Upper lobe of left lung (tissue), 6 donors: ENCODE results near the gene DCTPP1. TPM values are rescaled to one million over a fixed set of nuclear protein-coding genes. Genes with fewer than 3 reads are reported as not detected.

ENCODE experiments used
- ATAC-seq, 2 donors: fragments of 200-7000 bp; cut with Tn5 transposase; one replicate each; pipeline ENCODE4 v1.9.1; 2022; ENCODE audit warnings: mild to moderate bottlenecking in 2 of 2, moderate library complexity in 2 of 2; ENCODE audit not compliant: low FRiP score in 2 of 2
- DNase-seq, 2 donors: peaks; one replicate each; pipeline ENCODE4 v3.0.0-alpha.2; 2019 to 2020
- H3K27ac ChIP-seq, 4 donors: fragments of 200-600 bp; sonication (generic); one replicate each; pipeline ENCODE4 v1.5.1; 2016 to 2019
- H3K27me3 ChIP-seq, 4 donors: fragments of 200-600 bp; sonication (generic); one replicate each; pipeline ENCODE4 v1.5.1; 2017 to 2019
- H3K36me3 ChIP-seq, 4 donors: fragments of 200-600 bp; sonication (generic); one replicate each; pipeline ENCODE4 v1.5.1; 2016 to 2019
- H3K4me1 ChIP-seq, 4 donors: fragments of 200-600 bp; sonication (generic); one replicate each; pipeline ENCODE4 v1.5.1; 2018 to 2019
- H3K4me3 ChIP-seq, 4 donors: fragments of 200-600 bp; sonication (generic); one replicate each; pipeline ENCODE4 v1.5.1; 2017 to 2019; ENCODE audit warnings: mild to moderate bottlenecking in 2 of 4, moderate library complexity in 1 of 4
- H3K9me3 ChIP-seq, 4 donors: fragments of 200-600 bp; sonication (generic); one replicate each; pipeline ENCODE4 v1.5.1; 2018 to 2019
- EP300 ChIP-seq, 4 donors: sonication (generic); formaldehyde crosslinking; IDR thresholded peaks; one replicate each; pipeline ENCODE4 v1.5.1; 2017; ENCODE audit warnings: antibody characterized with exemption in 4 of 4, control low read depth in 2 of 4
- POLR2A ChIP-seq, 4 donors: fragments of 450-650 bp; IDR thresholded peaks; one replicate each; pipeline ENCODE4 v1.5.1; 2016 to 2017; ENCODE audit warnings: antibody characterized with exemption in 4 of 4, mild to moderate bottlenecking in 2 of 4
- POLR2AphosphoS5 ChIP-seq, 2 donors: sonication (generic); formaldehyde crosslinking; IDR thresholded peaks; one replicate each; pipeline ENCODE4 v1.5.1; 2017; ENCODE audit warnings: antibody characterized with exemption in 2 of 2
- WGBS, 2 donors: methylation state at CpG; one replicate each; pipeline ENCODE4 v1.1.5; 2017 to 2018; 5-methylcytosine and 5-hydroxymethylcytosine counted together
- total RNA-seq, 6 donors: library from RNA; depleted of rRNA in 4 of 6; stranded (reverse); fragments of >200 nt in 4 of 6; gene quantifications; one replicate each; pipeline versions ENCODE4 v1.1.0 to v1.2.1, GENCODE V29; 2016 to 2021
- TF ChIP-seq, protein P1 (sequence below), 6 experiments: fragments of 450-650 bp in 4 of 6; fragments of 200-600 bp in 2 of 6; sonication (generic) in 2 of 6; IDR thresholded peaks; one replicate each; pipeline ENCODE4 v1.5.1; 2016 to 2019; ENCODE audit warnings: antibody characterized with exemption in 6 of 6
- donor health status: DM: no; HTN: no; CAD: no; lungs with moderate emphysema.
- donor health status: DM: no; HTN: yes; CAD: no; lungs with severe emphysema.

Gene DCTPP1
- total RNA-seq, 6 donors from 2014 or later: 4.2 to 31.8 (median 20.0) TPM

DNA sequence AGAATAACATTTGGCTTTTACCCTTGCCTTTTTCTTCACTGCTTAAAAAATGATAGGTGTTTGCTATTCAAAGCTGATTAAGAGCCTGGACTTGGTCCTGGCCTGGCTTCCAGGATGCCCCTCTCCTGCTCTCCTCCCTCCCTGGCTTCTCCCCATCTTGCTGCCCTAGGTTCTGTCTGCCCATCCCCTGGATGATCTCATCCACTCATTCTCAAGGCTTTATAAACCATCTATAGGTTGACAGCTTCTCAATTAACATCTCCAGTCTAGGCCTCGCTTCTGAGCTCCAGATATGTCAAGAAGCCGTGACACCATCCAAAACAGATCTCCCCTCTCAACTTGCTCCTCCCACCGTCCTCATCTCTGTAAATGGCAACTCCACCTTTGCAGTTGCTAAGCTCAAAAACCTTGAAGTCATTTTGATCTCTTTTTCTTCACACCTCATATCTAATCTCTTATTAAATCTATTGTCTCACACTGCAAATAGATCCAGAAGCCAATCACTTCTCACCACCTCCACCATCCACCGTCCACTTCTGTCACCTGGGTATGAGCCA lies 13.7 kb downstream of the DCTPP1 start:
- H3K4me3 ChIP-seq: no peak overlapping the region
- no peaks in the 10 kb centered on the region for H3K9me3 ChIP-seq
- H3K36me3 ChIP-seq: peaks cover 0 to 13% (median 3%) of the 10 kb centered on the region in 4 donors
- no peaks in the 10 kb centered on the region for H3K27me3 ChIP-seq
- no peak for TF ChIP-seq POLR2A (IDR thresholded peaks at IDR 0.05)
- 93 to 97% methylated on average over 4 of the region's 4 CpGs for WGBS, 2 donors
- ATAC-seq (no peak), DNase-seq (no peak)
- H3K4me1 ChIP-seq: peaks cover 3 to 19% (median 12%) of the 10 kb centered on the region in 4 donors
- H3K27ac ChIP-seq: no peak overlapping the region

DNA sequence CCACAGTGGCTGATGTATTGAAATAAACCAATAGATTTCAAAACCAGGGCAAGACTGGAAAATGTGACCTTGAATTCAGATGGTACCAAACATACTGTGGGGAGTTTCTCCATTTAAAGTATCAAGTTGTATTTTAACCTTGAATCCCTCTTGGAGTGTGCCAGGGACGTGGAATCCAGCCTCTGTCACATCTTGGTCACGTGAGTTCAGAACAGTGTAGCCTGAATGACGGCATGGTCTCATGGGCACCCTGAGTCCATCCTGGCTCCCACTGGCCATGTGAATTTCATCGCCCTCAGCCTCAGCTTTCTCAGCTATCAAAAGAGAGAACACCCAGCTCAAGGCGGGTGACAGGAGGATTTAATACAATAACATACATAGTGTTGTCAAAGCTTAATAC lies 15.7 kb downstream of the DCTPP1 start:
- 86 to 92% methylated on average over 5 of the region's 5 CpGs for WGBS, 2 donors
- DNase-seq (no peak), ATAC-seq (no peak)
- Histone ChIP-seq H3K9me3 (no peaks in the 10 kb centered on the region), H3K4me1 (peaks cover 4 to 32% (median 19%) of the 10 kb centered on the region in 4 donors), H3K27me3 (no peaks in the 10 kb centered on the region), H3K36me3 (peaks cover 0 to 13% (median 2%) of the 10 kb centered on the region in 4 donors), H3K4me3 (no peak overlapping the region), H3K27ac (no peak overlapping the region)
- TF ChIP-seq POLR2AphosphoS5 (IDR thresholded peaks at IDR 0.05) (no peak), POLR2A (IDR thresholded peaks at IDR 0.05) (no peak), EP300 (IDR thresholded peaks at IDR 0.05) (no peak)
- TF ChIP-seq, protein P1, sequence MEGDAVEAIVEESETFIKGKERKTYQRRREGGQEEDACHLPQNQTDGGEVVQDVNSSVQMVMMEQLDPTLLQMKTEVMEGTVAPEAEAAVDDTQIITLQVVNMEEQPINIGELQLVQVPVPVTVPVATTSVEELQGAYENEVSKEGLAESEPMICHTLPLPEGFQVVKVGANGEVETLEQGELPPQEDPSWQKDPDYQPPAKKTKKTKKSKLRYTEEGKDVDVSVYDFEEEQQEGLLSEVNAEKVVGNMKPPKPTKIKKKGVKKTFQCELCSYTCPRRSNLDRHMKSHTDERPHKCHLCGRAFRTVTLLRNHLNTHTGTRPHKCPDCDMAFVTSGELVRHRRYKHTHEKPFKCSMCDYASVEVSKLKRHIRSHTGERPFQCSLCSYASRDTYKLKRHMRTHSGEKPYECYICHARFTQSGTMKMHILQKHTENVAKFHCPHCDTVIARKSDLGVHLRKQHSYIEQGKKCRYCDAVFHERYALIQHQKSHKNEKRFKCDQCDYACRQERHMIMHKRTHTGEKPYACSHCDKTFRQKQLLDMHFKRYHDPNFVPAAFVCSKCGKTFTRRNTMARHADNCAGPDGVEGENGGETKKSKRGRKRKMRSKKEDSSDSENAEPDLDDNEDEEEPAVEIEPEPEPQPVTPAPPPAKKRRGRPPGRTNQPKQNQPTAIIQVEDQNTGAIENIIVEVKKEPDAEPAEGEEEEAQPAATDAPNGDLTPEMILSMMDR (IDR thresholded peaks at IDR 0.05): no peak

- TF ChIP-seq, protein P1 (IDR thresholded peaks at IDR 0.05): no peak
- TF ChIP-seq POLR2AphosphoS5 (IDR thresholded peaks at IDR 0.05): no peak
- no peak for TF ChIP-seq EP300 (IDR thresholded peaks at IDR 0.05)
- Histone ChIP-seq H3K4me3 (no peak overlapping the region), H3K9me3 (no peaks in the 10 kb centered on the region), H3K4me1 (peaks cover 7 to 37% (median 22%) of the 10 kb centered on the region in 4 donors), H3K36me3 (peaks cover 0 to 13% (median 2%) of the 10 kb centered on the region in 4 donors), H3K27ac (no peak overlapping the region), H3K27me3 (no peaks in the 10 kb centered on the region)
- ATAC-seq (no peak), DNase-seq (no peak)
- 92% methylated on average over 6 of the region's 6 CpGs for WGBS, 2 donors
Measured at GRCh38 chr16:30413112-30413806, 16.6 kb downstream of the DCTPP1 start.

DNA sequence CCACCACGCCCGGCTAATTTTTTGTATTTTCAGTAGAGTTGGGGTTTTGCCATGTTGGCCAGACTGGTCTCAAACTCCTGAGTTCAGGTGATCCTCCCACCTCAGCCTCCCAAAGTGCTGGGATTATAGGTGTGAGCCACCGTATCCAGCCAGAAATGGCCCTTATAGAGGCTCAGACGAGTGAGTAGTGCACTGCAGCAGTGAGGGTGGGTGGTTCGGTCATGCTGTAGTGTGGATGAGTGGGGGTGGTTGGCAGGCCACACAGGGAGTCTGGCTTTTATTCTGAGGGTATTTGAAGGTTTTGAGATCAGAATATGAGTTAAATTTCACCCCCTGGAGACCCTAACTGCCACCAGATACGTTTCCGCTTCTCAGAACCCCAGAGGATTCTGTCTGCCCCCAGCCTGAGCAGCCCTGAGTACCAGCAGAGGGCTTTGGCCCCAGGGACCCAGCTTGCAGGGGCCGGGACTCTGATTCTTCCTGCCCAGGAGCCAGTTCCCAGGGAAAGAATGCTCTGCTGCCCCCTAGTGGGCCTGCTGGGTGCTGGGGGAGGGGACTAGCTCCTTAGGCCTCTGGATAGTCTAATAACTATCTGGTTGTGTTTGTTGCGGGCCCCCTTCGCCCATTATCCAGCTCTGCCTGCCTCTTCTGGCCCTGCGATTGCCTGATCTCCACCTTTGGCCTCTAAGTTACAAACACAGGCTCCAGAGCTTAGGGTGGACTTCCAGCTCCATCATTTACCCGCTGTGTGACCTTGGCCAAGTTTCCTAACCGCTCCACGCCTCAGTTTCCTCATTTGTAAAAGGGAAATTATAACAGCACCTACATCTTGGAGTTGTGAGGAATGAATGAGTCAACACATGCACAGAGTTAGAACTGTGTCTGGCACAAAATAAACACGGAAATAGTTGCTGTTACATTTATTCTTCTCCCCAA lies 20.4 kb downstream of the DCTPP1 start:
- WGBS, 2 donors: 44 to 66% methylated on average over 10 to 15 of the region's 15 CpGs
- no peaks in the 10 kb centered on the region for H3K9me3 ChIP-seq
- DNase-seq (peak in 1 of 2 donors; percentile 89), ATAC-seq (peak; percentile 86 to 93)
- H3K27me3 ChIP-seq: no peaks in the 10 kb centered on the region
- H3K36me3 ChIP-seq: peaks cover 0 to 13% (median 2%) of the 10 kb centered on the region in 4 donors
- H3K4me3 ChIP-seq: no peak overlapping the region
- TF ChIP-seq, protein P1 (IDR thresholded peaks at IDR 0.05): peak; percentile 86 to 96 (median 91)
- TF ChIP-seq EP300 (IDR thresholded peaks at IDR 0.05): no peak
- TF ChIP-seq POLR2A (IDR thresholded peaks at IDR 0.05): no peak
- TF ChIP-seq POLR2AphosphoS5 (IDR thresholded peaks at IDR 0.05): no peak
- peak overlapping the region in 1 of 4 donors; percentile 57 for H3K27ac ChIP-seq
- peaks cover 7 to 30% (median 25%) of the 10 kb centered on the region in 4 donors for H3K4me1 ChIP-seq
